NCI-H82 treated with DMSO at 0.1 percent for 48 hours (cell line): Measurements from ENCODE around the gene PLA2G1B.

Source experiments
- DNase-seq: peaks from one replicate; lab custom pipeline; 2025; ENCODE audit not compliant: unreplicated experiment; lab: John Stamatoyannopoulos, UW

PLA2G1B gene

DNA sequence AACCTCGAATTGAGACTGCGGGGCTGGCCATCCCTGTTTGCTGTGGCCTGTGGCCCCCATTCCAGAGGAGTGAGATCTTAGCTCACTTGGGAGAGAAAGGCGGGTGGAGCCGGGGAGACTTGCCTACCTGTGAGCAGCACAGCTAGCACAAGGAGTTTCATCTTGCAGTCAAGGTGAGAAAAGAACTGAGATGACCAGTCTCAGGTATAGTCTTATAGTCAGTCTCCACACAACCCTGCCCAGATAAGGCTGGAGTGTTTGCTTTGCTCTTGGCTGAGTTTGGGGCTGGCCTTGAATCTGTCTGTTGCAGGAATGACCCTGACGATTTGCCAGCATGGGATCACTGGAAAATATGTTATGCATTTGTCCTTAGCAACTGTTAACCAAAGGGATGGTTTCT is at the start of gene PLA2G1B:
Gene PLA2G1B, minus strand, starts transcription at position 187 of the 400 bp plus-strand sequence. Its CDS starts 26 bp downstream, at position 161.
- no peak for DNase-seq

DNA sequence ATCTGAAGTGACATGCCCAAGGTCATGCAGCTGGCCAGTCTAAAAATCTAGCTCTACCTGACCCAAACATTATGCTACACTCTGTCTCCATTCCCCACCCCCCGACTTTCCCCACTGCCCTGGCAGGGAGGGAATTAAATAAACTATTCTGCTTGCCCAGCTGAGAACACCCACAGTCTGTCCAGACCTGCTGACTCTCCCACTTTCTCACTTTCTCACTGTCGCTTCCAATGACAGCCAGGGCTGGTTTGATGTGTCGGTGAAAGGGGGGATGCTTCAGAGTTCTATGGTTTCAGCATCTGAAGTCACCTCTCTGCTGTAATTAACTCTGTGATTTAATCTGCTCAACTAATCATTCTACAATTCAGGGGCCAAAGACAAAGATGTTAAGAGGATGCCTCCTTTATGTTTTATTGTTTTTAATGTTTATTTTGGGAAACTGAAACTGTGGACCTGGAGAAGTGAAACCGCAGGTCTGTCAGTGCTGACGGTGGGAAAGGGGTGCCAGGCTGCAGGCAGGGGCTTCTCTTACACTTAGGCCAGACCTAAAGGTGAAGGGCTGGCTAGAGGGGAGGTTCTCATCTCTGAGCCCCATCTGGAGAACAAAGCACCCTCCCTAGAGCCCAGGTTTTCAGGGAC is 49.5 kb upstream of the PLA2G1B start:
- DNase-seq = no peak

DNA sequence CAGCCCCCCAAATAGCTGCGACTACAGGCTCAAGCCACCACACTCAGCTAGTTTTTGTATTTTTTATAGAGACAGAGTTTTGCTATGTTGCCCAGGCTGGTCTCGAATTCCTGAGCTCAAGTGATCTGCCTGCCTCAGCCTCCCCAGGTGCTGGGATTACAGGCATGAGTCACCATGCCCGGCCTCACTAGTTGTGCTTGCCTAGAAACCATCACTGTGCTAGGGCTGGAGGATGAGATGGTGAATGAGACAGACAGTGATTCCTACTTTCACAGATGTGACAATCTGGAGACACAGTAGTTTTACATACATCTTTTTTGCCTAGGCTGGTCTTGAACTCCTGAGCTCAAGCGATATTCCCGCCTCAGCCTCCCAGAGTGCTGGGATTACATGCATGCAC is 48.8 kb upstream of the PLA2G1B start:
- no peak for DNase-seq

DNA sequence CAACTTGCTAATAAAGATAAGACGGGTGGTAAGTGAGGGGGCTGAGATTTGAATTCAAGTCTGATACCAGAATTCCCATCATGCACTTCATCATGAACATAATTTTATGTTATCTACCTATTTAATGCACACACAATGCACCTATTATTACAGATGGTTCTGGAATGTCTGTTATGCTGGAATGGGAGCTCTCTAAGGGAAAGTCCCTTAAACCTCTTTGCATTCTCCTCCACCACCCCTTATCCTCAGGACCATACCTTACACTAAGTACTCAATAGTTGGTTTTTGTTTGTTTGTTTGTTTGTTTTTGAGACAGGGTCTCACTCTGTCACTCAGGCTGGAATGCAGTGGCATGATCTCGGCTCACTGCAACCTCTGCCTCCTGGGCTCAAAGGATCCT is 48.4 kb upstream of the PLA2G1B start:
- no peak for DNase-seq

DNA sequence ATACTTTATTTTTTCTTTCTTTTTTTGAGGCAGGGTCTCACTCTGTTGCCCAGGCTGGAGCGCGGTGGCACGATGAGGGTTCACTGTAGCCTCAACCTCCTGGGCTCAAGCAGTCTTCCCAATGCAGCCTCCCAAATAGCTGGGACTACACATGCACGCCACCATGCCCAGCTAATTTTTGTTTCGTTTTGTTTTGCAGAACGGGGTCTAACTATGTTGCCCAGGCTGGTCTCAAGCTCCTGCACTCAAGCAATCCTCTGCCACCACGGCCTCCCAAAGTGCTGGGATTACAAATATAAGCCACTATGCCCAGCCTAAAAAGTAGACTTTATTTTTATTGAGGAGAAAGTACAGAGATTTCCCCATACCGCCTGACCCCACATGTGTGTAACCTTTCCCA is 46.1 kb upstream of the PLA2G1B start:
- DNase-seq = no peak

DNA sequence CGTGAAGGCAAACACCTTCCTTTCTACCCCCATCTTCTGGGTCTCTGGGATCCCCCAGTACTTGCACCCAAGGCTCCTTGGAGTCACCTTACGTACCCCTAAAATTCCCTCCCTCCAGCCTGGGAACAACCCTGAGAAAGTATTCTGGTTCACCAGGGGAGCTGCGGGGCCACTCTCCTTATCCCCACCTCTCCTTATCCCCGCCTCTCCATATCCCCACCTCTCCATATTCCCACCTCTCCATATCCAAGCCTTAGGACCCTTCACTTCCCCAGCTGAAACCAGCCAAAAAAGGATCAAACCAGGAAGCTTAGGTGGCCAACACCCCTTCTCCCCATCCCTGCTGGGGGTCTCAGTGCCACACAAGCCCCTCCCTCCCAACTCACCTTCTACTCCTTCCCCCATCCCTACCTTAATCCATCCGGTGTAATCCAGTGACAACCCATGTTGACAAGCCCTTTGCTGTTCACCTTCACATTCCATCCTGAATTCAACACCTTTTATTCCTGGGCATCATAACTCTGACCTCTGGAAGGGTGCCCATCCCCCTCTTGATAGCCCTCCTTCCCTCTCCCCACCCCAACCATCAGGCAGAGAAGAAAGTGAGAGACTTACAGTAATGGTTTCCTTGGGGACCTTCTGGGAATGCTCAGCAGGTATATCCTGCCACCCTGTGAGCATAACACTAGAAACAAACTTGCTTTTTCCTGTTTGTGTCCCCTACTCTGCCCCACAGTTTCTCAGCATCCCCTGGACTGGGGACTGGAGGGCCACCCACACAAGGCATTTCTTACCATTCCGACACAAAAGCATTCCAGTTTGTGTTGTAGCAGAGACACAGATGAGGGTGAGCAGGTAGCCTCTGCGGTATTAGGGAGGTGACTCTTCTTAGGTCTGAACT is 43.0 kb upstream of the PLA2G1B start:
- no peak for DNase-seq

DNA sequence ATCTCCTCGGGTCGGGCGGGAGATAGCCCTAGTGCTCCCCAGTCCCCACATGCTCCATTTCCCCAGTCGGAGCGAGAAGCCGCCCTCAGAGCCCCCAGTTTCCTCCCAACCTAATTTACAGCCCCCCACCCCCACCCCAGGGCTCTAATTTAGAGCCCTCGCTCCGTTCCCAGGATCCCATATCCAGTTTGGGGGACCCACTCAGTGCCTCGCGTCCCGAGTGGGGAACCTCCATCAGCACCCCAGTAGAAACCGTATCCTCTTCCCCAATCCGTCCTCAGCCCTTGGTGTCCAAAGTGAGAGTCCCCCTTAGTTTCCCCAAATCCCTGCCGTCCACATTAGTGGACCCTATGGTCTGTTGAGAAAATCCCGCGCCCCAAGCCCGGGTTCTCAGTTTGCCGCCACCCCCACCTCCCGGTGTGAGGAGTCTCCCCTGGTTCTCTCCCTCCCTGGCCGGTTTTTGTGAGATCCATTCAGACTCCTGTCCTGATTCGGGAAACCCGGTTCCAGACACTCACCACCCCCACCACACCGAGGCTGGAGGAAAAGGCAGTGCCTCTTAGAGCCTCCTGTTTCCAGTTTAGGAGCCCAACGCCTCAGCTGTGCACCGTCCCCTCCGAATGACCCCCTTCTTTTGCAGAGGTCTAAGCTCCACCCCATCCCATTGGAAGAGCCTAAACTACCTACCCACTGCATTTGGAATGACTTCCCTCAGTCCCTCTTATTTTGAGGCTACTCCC is 42.2 kb upstream of the PLA2G1B start:
- no peak for DNase-seq

DNA sequence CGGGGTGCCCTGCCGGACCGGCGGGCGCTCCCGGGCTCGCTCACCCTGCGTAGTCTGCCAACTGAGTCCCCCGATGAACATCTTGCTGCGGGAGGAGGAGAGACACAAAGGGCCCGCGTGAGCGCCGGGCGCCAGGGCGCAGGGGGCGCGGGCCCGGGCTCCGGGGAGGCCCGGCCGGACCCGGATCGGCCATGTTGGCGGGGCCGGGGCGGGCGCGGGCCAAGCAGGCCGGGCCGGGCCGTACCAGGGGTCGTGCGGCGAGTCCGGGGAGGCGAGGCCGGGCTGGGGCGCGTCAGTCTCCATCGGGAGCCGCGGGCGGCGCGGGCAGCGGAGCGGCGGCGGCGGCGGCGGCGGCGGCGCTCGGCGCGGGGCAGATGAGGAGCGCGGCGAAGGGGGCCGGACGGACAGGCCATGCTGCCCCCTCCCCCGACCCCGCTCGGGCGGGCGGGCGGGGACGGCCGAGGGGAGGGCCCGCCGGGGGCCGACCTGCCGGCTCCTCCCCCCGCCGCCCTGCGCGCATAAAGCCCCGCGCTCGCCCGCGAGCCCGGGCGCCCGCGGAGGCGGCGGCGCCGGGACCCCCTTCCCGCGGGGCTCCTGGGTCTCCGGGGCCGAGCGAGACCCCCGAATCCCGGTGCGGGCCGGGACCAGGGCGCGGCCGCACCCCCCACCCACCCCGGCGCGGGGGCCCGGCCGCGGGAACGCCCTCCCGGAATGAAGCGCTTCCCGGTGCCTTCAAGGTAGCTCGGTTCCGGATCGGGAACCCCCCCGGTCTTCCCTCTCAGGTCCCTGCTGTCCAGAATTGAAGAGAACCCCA is 41.4 kb upstream of the PLA2G1B start, which contains the start of gene MSI1:
Gene MSI1, minus strand, starts transcription at position 376 of the 814 bp plus-strand sequence. Its CDS starts 73 bp downstream, at position 303.
- DNase-seq = no peak

DNA sequence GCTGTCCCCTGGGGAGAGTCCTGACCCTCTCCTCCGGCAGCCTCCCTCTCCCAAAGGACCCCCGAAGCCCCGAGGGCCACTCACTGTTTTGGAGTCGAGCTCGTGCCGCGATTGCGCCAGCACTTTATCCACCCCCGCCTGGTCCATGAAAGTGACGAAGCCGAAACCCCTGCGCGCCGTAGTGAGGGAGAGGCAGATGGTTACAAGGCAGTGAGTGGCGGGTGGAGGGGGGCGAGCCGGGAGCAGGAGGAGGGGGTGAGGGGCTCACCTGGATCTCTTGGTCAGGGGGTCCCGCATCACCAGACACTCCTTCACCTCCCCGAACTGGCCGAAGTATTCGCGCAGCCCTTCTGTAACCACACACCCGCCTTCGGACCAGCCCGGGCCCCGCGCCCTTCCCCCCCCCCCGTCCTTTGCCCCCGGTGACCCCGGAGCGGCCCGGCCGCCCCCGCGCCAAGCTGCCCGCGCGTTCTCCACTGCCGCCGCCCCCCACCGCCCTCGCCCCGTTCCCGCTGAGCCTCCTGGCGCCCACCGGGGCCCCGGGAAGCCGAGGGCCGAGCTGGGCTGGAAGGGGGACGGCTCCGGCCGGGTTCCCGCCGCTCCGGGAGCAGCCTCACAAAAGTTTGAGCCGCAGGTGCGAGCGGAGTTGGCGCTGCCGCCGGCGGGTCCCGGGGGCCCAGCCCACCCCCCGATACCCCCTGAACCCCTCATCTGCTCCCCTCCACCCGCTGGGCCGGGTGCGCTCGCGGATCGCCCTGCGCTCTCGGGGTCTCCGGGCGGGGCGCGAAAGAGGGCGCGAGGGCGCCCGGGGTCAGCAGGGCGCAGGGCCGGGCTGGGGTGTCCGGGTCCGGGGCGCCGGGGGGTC is 40.6 kb upstream of the PLA2G1B start:
- DNase-seq = peak; percentile 26

DNA sequence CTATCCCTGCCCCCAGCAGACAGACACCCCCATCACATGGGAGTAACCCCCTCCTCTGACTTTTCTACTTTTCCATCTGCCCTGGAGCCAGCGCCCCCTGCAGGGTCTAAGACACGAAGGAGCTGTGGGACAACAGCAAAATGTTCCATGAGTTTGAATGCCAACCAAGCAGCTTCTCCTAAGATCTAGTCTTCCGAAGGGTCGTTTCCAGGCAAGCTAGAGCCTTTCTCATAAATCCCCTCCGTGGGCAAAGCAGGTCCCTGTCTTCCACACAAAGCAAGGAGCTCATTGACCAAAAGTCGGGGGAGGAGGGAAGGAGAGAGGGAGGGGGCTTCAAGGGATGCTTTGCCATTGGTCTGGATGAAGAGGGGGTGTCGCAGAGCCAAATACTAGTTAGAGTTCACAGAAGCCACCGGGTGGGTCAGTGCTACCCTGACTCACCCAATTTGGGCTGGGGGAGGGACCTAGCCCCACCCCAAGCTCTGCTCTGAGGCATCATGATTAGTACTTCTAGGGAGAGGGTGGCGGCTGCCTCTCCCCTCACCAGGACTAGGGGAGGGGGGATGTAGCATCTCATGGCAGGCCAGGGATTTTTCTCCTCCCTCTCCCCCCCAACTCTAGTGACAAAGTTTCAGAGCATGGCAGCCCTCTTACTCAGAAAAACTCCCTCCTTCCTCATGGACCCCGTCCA is 39.8 kb upstream of the PLA2G1B start:
- DNase-seq = peak; percentile 62

DNA sequence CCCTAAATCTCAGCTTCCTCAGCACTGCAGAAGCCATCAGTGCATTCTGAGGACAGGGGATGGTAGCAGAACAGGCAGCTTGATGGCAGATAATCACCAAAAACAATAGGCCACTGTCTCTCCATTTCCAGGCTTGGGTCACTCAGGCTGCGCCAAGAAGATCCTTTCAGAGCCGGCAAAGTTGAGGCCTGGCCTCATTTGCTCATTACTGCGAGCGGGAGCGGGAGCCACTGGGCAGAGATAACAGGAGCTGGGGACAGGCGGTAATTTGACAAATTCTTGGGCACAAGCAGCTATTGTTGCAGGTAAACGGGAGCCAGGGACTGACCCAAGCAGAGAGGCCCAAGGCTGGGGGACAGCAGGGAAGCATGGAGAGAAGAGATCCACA is 39.3 kb upstream of the PLA2G1B start:
- no peak for DNase-seq

DNA sequence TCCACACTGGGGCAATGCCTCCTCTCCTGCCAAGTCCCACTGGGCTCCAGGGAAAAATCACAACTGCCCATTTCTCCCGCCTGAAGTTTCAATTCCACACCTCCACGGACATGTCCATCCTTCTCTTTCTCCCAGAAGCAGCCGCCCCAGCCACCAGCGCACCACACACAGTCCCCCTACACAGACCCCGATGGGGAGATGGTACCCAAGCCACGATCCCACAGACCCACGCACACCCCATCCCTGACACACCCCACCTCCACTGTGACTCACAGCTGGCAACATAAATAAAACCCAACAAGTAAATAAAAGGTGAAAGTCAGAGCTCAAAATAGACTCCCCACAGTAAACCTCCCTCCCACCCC is 38.7 kb upstream of the PLA2G1B start:
- no peak for DNase-seq

DNA sequence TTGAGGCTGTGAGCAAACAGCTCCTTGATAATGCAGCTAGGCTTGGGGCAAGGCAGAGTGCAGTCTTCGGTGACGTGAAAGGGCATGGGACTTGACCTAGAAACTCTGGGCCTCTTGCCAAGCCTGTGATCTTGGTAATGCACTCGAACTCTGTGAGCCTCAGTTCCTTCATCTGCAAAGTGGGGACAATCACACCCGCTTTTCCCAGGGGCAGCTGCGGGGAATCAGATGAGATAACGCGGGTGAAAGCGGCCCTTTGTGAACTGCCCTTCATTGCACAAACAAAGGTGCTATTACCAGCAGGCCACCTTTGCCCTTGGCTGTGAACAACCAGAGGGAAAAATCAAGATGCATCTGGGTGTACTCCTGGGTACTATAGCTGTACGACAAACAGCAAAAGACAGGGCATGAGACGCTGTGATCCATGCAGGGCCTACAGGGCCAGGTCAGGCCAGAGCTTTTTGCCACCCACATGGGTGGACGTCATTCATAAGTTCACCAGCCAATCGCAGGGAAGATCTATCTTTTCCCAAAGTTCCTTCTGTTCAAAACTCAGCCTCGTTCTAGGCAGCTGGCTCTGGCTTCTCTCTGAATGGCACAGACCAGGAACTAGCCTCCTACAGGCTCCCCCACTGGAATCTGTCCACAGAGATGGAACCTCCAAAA is 38.2 kb upstream of the PLA2G1B start:
- no peak for DNase-seq

DNA sequence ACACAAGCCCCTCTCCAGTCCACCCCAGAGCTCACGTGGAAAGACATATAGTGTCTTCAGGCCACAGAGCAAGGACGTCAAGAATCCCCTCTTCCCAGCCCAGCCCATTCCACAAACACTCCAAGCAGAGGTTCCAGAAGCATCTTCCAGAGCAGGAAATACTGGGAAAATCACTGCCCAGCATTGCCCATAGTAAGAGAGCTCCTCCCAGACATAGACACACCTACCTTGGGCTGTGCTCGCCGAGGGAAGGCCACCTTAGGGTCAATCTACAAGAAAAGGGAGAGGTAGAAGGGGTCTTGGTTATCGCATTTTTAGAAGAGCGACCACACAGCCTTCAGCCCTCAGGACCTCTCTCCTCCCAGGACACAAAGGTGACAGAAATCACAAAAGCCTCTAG is 36.9 kb upstream of the PLA2G1B start:
- no peak for DNase-seq

DNA sequence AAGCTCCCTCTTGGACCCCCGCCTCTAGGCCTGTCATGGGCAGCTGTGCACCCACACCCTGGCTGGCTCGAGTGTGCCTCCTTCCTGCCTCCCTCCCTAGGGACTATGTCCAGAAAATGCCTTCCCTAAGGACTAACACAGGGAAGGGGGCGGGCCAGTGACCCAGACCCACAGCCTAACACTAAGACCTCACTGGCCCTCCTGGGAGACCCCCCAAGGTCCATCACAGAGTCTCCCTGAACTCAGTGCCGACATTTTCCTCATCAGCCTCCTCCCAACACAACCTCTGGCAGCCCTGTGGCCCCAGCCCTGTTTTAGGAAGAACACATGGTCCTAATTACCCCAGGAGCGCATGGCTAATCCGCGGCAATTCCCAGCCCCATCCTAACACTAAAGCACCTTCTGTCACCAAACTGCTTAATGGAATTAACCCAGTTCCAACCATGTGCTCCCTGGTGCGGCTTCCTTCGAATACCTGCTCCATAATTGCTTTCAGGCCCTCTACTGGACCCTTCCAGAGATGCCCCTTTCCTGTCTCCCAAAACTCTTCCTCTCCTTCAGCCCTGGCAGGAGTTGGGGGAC is 35.8 kb upstream of the PLA2G1B start:
- peak; percentile 98 for DNase-seq

DNA sequence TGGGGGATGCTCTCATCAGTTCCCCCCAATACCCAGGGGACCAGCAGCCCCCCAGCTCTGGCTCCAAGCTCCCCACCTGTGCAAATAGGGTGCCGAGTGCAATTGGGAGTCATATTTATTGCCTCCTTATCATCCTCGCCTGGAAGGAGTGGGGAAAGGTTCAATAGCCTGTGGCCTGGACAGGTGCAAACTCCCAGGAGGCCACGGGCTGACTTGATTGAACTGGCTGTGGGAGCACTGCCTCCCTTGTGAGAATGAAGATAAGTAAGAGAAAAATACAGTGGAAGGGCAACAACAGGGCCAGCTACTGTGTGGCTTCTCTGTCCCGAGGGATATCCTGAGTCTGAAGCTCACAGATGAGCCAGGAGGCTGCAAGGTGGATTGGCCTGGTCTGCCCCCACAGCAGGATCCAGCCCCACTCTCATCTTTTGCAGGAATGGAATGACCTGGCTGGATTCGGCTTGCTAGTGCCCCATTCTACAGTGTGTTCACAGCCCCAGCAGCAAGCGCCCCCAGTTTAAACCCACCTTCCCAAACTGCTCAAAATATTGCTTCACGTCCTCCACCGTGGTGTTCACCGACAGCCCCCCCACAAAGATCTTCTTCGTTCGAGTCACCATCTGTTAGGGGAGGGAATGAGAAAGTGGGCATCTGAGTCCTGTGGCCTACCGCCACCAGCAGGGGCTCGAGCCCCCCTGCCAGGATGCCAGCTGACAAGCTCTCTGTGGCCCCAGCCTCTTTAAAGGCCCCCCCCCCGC is 35.1 kb upstream of the PLA2G1B start:
- DNase-seq = no peak

DNA sequence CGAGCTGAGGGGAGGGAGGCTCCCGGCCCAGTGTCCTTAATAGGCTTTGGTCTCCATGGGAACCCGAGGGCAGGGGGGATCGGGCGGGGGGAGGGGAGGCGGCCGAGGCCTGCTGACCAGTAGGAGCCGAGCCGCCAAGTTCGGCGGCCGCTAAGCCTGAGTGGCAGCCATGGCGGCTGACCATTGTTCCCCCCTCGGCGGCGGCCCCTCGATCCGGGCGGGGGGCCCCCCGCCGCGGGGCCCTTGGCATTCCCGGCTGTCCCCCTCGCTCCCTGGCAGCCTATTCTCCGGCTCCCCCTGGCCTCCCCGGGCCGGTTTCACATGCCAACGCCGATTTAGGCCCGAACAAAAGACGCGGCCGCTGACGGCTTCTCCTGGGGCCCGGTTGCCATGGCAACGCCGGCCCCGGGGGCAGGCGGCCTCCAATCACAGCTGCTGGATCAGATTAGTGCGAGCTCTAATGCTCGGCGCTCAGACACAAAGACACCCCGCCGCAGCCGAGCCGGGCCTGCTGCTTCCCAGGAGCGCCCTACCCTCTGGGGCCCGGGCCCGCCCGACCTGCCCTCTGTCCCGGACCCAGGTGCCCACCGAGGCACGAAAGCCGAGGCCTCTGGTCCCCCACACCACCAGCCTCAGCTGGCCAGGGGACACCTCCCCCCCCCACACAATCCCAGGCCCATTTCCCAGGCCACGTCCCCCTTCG is 34.1 kb upstream of the PLA2G1B start:
- DNase-seq = peak; percentile 88
